Tibial artery (tissue), 4 donors: ENCODE results near the gene SOBP.

ENCODE experiments used
- DNase-seq, 2 donors: peaks; one replicate each; pipeline ENCODE4 v3.0.0-alpha.2; 2019
- H3K27ac ChIP-seq, 2 donors: fragments of 200-600 bp; sonication (generic) in 1 of 2; 1 replicate in 1 of 2; 2 replicates in 1 of 2; pipeline ENCODE4 v1.5.1; 2018 to 2019; ENCODE audit warnings: mild to moderate bottlenecking in 1 of 2
- H3K27me3 ChIP-seq, 2 donors: fragments of 200-600 bp; sonication (generic) in 1 of 2; one replicate each; pipeline versions ENCODE4 v1.5.1 to v1.6.0; 2016 to 2019
- H3K36me3 ChIP-seq, 3 donors: fragments of 200-600 bp; sonication (generic) in 2 of 3; one replicate each; pipeline ENCODE4 v1.5.1; 2016 to 2019; ENCODE audit warnings: mild to moderate bottlenecking in 2 of 3
- H3K4me1 ChIP-seq, 4 donors: fragments of 200-600 bp; sonication (generic) in 2 of 4; 1 replicate in 3 of 4; 2 replicates in 1 of 4; pipeline ENCODE4 v1.5.1; 2016 to 2019
- H3K4me3 ChIP-seq, 2 donors: fragments of 200-600 bp; sonication (generic) in 1 of 2; 1 replicate in 1 of 2; 2 replicates in 1 of 2; pipeline ENCODE4 v1.5.1; 2018 to 2019; ENCODE audit warnings: mild to moderate bottlenecking in 2 of 2
- H3K9me3 ChIP-seq, 3 donors: fragments of 200-600 bp; sonication (generic) in 1 of 3; one replicate each; pipeline ENCODE4 v1.5.1; 2016 to 2019
- intact Hi-C: fragments of 100-400 bp; cut with DNase I; formaldehyde crosslinking; loops from one replicate; pipeline ENCODE4 v1.15.0; 2023; ENCODE audit warnings: low total_unique reads
- TF ChIP-seq, protein P1 (sequence below), 2 experiments: fragments of 200-600 bp in 1 of 2; fragments of 450-650 bp in 1 of 2; IDR thresholded peaks; one replicate each; pipeline ENCODE4 v1.5.1; 2017 to 2019; ENCODE audit warnings: antibody characterized with exemption in 2 of 2, mild to moderate bottlenecking in 1 of 2, moderate library complexity in 1 of 2

Gene SOBP

DNA sequence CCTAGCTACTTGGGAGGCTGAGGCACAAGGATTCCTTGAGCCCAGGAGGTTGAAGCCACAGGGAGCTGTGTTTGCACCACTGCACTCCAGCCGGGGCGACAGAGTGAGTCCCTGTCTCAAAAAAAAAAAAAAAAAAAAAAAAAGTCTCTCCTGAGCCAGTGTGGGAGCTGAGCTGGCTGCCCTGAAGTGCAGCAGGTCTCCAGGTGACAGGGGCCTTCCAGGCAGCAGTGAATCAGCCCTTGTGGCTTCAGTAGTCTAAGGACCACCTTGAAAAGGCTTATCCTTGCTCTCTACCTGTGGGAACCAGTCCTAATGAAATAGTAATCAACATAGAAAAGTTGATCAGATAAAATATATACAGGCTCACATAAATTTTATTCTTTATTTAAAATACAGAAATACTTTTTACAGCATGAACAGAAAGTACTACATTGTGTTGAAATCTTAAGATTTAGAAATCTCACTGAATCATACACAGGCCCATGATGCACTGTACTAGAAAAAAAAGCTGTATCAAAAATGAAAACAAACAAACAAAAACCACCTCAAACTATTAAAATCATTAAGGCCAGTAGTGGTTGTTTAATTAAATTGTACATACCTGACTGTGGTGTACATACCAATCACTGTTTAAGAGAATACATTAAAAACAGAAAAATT lies 205.3 kb downstream of the SOBP start:
- no peak for DNase-seq

DNA sequence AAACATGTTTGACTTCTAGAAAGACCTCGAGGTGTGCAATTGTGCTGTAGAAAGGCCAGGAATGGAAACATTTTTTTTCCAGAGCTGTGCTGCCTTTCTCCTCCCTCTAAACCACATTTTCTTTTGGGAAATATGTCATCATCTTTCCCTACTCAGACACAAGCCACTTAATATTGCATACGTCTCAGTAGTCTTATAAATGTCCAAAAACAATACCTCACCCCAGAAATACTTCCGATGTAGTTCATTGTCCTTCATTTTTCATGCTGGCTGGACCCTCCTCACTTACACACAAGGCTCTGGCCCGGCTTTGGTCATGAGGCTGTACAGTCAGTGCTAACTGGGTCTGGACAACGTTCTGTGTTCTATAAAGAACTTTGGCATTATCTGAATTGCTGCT lies 207.8 kb downstream of the SOBP start:
- Histone ChIP-seq H3K27ac (peak overlapping the region in 1 of 2 donors; percentile 30), H3K9me3 (no peaks in the 10 kb centered on the region), H3K27me3 (no peaks in the 10 kb centered on the region), H3K36me3 (no peaks in the 10 kb centered on the region), H3K4me3 (no peak overlapping the region), H3K4me1 (peaks cover 0 to 10% (median 0%) of the 10 kb centered on the region in 4 donors)
- intact Hi-C loops, result no loop called here
- TF ChIP-seq, protein P1, sequence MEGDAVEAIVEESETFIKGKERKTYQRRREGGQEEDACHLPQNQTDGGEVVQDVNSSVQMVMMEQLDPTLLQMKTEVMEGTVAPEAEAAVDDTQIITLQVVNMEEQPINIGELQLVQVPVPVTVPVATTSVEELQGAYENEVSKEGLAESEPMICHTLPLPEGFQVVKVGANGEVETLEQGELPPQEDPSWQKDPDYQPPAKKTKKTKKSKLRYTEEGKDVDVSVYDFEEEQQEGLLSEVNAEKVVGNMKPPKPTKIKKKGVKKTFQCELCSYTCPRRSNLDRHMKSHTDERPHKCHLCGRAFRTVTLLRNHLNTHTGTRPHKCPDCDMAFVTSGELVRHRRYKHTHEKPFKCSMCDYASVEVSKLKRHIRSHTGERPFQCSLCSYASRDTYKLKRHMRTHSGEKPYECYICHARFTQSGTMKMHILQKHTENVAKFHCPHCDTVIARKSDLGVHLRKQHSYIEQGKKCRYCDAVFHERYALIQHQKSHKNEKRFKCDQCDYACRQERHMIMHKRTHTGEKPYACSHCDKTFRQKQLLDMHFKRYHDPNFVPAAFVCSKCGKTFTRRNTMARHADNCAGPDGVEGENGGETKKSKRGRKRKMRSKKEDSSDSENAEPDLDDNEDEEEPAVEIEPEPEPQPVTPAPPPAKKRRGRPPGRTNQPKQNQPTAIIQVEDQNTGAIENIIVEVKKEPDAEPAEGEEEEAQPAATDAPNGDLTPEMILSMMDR (IDR thresholded peaks at IDR 0.05), result no peak
- DNase-seq, result no peak

More for the DNA sequence above, 205.3 kb downstream of the SOBP start:
- TF ChIP-seq, protein P1 (IDR thresholded peaks at IDR 0.05), result no peak
- no peak overlapping the region for H3K4me3 ChIP-seq
- no peaks in the 10 kb centered on the region for H3K36me3 ChIP-seq
- intact Hi-C loops, result no loop called here
- no peaks in the 10 kb centered on the region for H3K9me3 ChIP-seq
- H3K4me1 ChIP-seq, result peaks cover 0 to 24% (median 10%) of the 10 kb centered on the region in 4 donors
- H3K27me3 ChIP-seq, result no peaks in the 10 kb centered on the region
- H3K27ac ChIP-seq, result no peak overlapping the region

DNA sequence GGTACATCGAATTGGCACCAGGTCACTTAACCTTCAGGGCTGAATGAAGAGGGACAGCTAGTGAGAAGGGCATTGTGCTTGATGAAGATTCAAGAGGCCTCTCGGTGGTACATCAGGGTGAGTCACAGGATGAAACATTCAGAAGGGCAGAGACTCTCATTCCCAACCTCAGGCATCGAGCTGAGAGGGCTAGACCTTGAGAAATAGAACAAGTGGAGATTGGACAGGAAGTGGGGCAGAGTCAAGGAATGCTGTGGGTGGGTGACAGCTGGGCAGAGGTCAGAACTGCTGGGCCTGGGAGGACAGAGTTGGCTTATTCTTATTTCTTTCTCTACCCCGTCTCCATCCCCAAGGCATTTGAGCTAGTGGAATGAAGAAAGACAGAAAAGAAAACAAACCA lies 208.2 kb downstream of the SOBP start:
- intact Hi-C loops, result no loop called here
- Histone ChIP-seq H3K27me3 (no peaks in the 10 kb centered on the region), H3K9me3 (no peaks in the 10 kb centered on the region), H3K27ac (peak overlapping the region in 1 of 2 donors; percentile 30), H3K36me3 (no peaks in the 10 kb centered on the region), H3K4me1 (peaks cover 0 to 10% (median 0%) of the 10 kb centered on the region in 4 donors), H3K4me3 (no peak overlapping the region)
- DNase-seq, result no peak
- TF ChIP-seq, protein P1 (IDR thresholded peaks at IDR 0.05), result no peak

DNA sequence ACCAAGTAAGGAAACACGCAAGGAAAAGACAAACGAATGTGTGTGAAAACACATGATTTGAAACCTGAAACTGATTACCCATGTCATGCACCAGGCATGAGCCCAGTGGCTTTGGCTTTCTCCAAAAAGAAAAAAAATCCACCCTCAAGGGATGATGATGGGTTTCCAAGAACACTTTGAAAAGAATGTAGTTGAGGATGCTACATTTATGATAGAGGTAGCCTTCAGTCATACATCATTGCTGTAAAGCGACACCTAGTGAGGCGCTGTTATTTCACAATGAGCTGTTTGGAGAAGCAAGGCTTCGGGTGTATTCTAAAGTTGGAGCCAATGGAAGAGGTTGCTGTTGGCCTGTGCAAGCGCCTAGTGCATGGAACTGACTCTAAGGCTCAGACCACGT lies 209.3 kb downstream of the SOBP start:
- H3K4me1 ChIP-seq, result peaks cover 0 to 10% (median 0%) of the 10 kb centered on the region in 4 donors
- no peak for DNase-seq
- intact Hi-C loops, result no loop called here
- no peaks in the 10 kb centered on the region for H3K27me3 ChIP-seq
- TF ChIP-seq, protein P1 (IDR thresholded peaks at IDR 0.05), result no peak
- no peaks in the 10 kb centered on the region for H3K36me3 ChIP-seq
- H3K9me3 ChIP-seq, result no peaks in the 10 kb centered on the region
- H3K27ac ChIP-seq, result no peak overlapping the region
- H3K4me3 ChIP-seq, result no peak overlapping the region

DNA sequence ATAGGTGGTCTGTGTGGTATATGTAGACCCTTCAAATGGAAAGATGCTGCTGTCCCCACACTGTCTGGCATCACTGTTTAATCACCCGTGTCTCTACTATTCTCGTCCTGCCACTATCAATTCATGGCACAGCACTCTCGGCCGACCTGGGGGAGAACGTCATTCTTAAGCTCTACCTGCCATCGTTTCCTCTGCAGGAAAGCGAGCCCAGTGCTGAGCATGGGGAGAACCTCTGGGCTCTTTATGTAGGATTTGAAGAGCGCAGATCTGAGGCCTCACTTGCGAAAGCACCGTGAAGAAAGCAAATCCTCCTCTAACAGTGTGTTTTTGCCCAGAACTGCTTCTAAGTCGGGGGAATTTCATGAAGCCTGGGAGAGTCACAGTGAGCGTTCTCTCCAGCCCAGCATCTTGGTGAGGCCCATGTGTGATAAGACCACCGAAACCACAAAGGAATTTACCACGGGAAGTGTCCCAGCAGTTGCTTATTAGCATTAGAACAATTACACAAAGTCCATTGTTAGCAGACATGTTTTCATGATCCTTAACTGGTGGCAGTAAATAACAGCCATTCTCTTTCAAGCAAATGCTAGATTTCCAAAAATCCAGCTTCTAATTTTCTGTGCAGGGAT lies 209.9 kb downstream of the SOBP start:
- H3K4me1 ChIP-seq, result peaks cover 0 to 14% (median 0%) of the 10 kb centered on the region in 4 donors
- no peak overlapping the region for H3K27ac ChIP-seq
- intact Hi-C loops, result no loop called here
- no peaks in the 10 kb centered on the region for H3K9me3 ChIP-seq
- TF ChIP-seq, protein P1 (IDR thresholded peaks at IDR 0.05), result no peak
- no peaks in the 10 kb centered on the region for H3K27me3 ChIP-seq
- DNase-seq, result no peak
- no peaks in the 10 kb centered on the region for H3K36me3 ChIP-seq
- no peak overlapping the region for H3K4me3 ChIP-seq
